ENCODE results near the gene SULT1B1. TPM values are rescaled to one million over a fixed set of nuclear protein-coding genes. Genes with fewer than 3 reads are reported as not detected.

Gene SULT1B1
- total and polyA plus RNA-seq, 2 donors (not counting 3 experiments of a cell fraction or from before 2014, with no cell fraction given), result 45.0 to 59.5 TPM

GRCh38 chr4:69793732-69794131 lies 33.3 kb upstream of the SULT1B1 start:
- Histone ChIP-seq H3K27ac (ENCODE audit: insufficient read depth, low read depth, low read length) (no peak overlapping the region), H3K9me3 (replicated peaks; ENCODE audit: control insufficient read depth, insufficient read depth, low read length) (no peaks in the 10 kb centered on the region), H4K20me1 (replicated peaks; ENCODE audit: control insufficient read depth, extremely low read depth, insufficient read depth, low read length) (no peaks in the 10 kb centered on the region), H3K4me1 (ENCODE audit: control insufficient read depth, extremely low read depth, insufficient read depth, low read length) (peaks cover 2% of the 10 kb centered on the region), H3K36me3 (ENCODE audit: control insufficient read depth in 2 of 2, extremely low read depth in 1 of 2, insufficient read depth in 2 of 2, low read length in 2 of 2) (no peaks in the 10 kb centered on the region), H3K4me3 (replicated peaks in 1 of 3; ENCODE audit: insufficient read depth in 1 of 3, low read depth in 1 of 3, low read length in 3 of 3) (no peak overlapping the region), H2AFZ (ENCODE audit: low read depth, low read length) (no peak overlapping the region), H3K27me3 (ENCODE audit: control insufficient read depth in 2 of 2, insufficient read depth in 2 of 2, low read length in 2 of 2) (no peaks in the 10 kb centered on the region), H3K9ac (replicated peaks; ENCODE audit: extremely low read depth, insufficient read depth, low read length) (no peak overlapping the region), H3K9me1 (replicated peaks; ENCODE audit: control insufficient read depth, extremely low read depth, insufficient read depth, low read length) (no peaks in the 10 kb centered on the region), H3K4me2 (ENCODE audit: insufficient read depth, low read length) (no peak overlapping the region), H3K79me2 (ENCODE audit: control insufficient read depth, insufficient read depth, low read length) (no peaks in the 10 kb centered on the region)
- intact Hi-C loops (cut with micrococcal nuclease) (no loop called here), dilution Hi-C loops (cut with MboI; ENCODE audit: extremely low pct_ligation_motif_present, low sequenced_read_pairs) (no loop called here)
- BruUV-seq (replicated peaks), result no TSS peak
- ChIA-PET CTCF (interaction anchor here (1.0 to 1.5 kb wide), 2 partner anchors 8 to 30 kb away, joined by 3 read pairs; no protein-coding TSS in a partner anchor), POLR2A (no interaction called here)
- DNase-seq (ENCODE audit: low read depth, low spot score) (no peak), FAIRE-seq (no peak)
- no peak for TF ChIP-seq JUN (IDR thresholded peaks at IDR 0.05; ENCODE audit: borderline replicate concordance, insufficient read depth, insufficient read length, low read depth)
- no peak for TF ChIP-seq POLR2AphosphoS5 (IDR thresholded peaks at IDR 0.05; ENCODE audit: insufficient read depth, low read depth, low read length)
- no peak for TF ChIP-seq FOS (IDR thresholded peaks at IDR 0.05; ENCODE audit: borderline replicate concordance, insufficient read depth, low read length)
- no peak for TF ChIP-seq EZH2 (IDR thresholded peaks at IDR 0.05; ENCODE audit: borderline replicate concordance, low read depth, low read length, severe bottlenecking)
- TF ChIP-seq GATA2 (IDR thresholded peaks at IDR 0.05; ENCODE audit: insufficient read depth, insufficient read length, low read depth, low read length), result no peak
- no peak for TF ChIP-seq MYC (IDR thresholded peaks at IDR 0.05; ENCODE audit: low read depth, low read length)
- TF ChIP-seq, protein P1, sequence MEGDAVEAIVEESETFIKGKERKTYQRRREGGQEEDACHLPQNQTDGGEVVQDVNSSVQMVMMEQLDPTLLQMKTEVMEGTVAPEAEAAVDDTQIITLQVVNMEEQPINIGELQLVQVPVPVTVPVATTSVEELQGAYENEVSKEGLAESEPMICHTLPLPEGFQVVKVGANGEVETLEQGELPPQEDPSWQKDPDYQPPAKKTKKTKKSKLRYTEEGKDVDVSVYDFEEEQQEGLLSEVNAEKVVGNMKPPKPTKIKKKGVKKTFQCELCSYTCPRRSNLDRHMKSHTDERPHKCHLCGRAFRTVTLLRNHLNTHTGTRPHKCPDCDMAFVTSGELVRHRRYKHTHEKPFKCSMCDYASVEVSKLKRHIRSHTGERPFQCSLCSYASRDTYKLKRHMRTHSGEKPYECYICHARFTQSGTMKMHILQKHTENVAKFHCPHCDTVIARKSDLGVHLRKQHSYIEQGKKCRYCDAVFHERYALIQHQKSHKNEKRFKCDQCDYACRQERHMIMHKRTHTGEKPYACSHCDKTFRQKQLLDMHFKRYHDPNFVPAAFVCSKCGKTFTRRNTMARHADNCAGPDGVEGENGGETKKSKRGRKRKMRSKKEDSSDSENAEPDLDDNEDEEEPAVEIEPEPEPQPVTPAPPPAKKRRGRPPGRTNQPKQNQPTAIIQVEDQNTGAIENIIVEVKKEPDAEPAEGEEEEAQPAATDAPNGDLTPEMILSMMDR (IDR thresholded peaks at IDR 0.05; ENCODE audit: extremely low read depth in 1 of 2, insufficient read depth in 1 of 2, low read depth in 1 of 2, low read length in 2 of 2), result no peak
- TF ChIP-seq MAX (IDR thresholded peaks at IDR 0.05; ENCODE audit: insufficient read depth, insufficient read length), result no peak
- TF ChIP-seq POLR2A (IDR thresholded peaks at IDR 0.05; ENCODE audit: low read depth, low read length), result no peak

All from endothelial cell of umbilical vein (primary cell).